ENCODE measurements around the gene STK38L.

DNA sequence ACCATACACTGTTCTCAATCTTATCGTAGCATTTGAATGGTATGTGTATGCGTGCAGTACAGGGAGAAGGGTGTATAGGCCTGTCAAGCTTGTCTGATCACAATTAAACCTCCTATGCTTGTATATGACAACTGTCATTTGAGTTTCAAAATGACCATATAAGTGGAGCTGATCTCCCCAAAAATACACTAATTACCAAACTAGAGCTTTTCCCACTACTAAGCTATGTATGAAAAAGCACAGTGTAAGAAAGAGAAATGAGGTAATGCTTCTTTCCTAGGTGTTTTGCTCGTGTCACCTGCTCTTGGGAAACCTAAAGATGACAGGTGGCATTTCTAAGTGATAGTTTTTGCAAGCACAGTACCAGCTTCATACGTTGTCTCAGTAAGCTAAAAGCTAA is 1.1 kb upstream of the STK38L start:
- TF ChIP-seq, protein P1, sequence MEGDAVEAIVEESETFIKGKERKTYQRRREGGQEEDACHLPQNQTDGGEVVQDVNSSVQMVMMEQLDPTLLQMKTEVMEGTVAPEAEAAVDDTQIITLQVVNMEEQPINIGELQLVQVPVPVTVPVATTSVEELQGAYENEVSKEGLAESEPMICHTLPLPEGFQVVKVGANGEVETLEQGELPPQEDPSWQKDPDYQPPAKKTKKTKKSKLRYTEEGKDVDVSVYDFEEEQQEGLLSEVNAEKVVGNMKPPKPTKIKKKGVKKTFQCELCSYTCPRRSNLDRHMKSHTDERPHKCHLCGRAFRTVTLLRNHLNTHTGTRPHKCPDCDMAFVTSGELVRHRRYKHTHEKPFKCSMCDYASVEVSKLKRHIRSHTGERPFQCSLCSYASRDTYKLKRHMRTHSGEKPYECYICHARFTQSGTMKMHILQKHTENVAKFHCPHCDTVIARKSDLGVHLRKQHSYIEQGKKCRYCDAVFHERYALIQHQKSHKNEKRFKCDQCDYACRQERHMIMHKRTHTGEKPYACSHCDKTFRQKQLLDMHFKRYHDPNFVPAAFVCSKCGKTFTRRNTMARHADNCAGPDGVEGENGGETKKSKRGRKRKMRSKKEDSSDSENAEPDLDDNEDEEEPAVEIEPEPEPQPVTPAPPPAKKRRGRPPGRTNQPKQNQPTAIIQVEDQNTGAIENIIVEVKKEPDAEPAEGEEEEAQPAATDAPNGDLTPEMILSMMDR (tag by site-specific recombination; IDR thresholded peaks at IDR 0.05), result no peak
- TF ChIP-seq ZNF274 (IDR thresholded peaks at IDR 0.05; ENCODE audit: low read length), result no peak
- TF ChIP-seq ZNF274 (tag by site-specific recombination; IDR thresholded peaks at IDR 0.05; ENCODE audit: borderline replicate concordance), result no peak
- no peak for TF ChIP-seq ZNF404 (tag by site-specific recombination; IDR thresholded peaks at IDR 0.05)
- TF ChIP-seq, protein P2, sequence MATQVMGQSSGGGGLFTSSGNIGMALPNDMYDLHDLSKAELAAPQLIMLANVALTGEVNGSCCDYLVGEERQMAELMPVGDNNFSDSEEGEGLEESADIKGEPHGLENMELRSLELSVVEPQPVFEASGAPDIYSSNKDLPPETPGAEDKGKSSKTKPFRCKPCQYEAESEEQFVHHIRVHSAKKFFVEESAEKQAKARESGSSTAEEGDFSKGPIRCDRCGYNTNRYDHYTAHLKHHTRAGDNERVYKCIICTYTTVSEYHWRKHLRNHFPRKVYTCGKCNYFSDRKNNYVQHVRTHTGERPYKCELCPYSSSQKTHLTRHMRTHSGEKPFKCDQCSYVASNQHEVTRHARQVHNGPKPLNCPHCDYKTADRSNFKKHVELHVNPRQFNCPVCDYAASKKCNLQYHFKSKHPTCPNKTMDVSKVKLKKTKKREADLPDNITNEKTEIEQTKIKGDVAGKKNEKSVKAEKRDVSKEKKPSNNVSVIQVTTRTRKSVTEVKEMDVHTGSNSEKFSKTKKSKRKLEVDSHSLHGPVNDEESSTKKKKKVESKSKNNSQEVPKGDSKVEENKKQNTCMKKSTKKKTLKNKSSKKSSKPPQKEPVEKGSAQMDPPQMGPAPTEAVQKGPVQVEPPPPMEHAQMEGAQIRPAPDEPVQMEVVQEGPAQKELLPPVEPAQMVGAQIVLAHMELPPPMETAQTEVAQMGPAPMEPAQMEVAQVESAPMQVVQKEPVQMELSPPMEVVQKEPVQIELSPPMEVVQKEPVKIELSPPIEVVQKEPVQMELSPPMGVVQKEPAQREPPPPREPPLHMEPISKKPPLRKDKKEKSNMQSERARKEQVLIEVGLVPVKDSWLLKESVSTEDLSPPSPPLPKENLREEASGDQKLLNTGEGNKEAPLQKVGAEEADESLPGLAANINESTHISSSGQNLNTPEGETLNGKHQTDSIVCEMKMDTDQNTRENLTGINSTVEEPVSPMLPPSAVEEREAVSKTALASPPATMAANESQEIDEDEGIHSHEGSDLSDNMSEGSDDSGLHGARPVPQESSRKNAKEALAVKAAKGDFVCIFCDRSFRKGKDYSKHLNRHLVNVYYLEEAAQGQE (tag by site-specific recombination; IDR thresholded peaks at IDR 0.05), result no peak
- no peak for TF ChIP-seq BCL11A (tag by site-specific recombination; IDR thresholded peaks at IDR 0.05; ENCODE audit: low read depth)
- no peak for TF ChIP-seq IKZF3 (tag by site-specific recombination; IDR thresholded peaks at IDR 0.05)
- TF ChIP-seq ZNF510 (tag by site-specific recombination; IDR thresholded peaks at IDR 0.05; ENCODE audit: insufficient replicate concordance), result no peak
- TF ChIP-seq ZNF24 (tag by site-specific recombination; IDR thresholded peaks at IDR 0.05), result no peak
- TF ChIP-seq ZNF777 (tag by site-specific recombination; IDR thresholded peaks at IDR 0.05; ENCODE audit: borderline replicate concordance), result no peak
- no peak for TF ChIP-seq YY1 (tag by site-specific recombination; IDR thresholded peaks at IDR 0.05)
- TF ChIP-seq ZNF114 (tag by site-specific recombination; IDR thresholded peaks at IDR 0.05), result no peak
- TF ChIP-seq TCF7L2 (IDR thresholded peaks at IDR 0.05; ENCODE audit: borderline replicate concordance, low read depth, low read length), result no peak
